Thyroid gland (tissue), 4 donors: ENCODE results near the gene PAFAH2.

ENCODE experiments used
- POLR2A ChIP-seq, 2 donors: fragments of 450-650 bp; IDR thresholded peaks; one replicate each; pipeline ENCODE4 v1.6.1; 2017; ENCODE audit warnings: antibody characterized with exemption in 2 of 2, mild to moderate bottlenecking in 2 of 2, moderate library complexity in 1 of 2
- TF ChIP-seq, protein P1 (sequence below), 6 experiments: fragments of 200-600 bp in 3 of 6; fragments of 450-650 bp in 3 of 6; sonication (generic) in 3 of 6; IDR thresholded peaks; one replicate each; pipeline ENCODE4 v1.5.1; 2016 to 2019; ENCODE audit warnings: antibody characterized with exemption in 6 of 6, mild to moderate bottlenecking in 2 of 6, inconsistent platforms in 1 of 6, moderate library complexity in 1 of 6

DNA sequence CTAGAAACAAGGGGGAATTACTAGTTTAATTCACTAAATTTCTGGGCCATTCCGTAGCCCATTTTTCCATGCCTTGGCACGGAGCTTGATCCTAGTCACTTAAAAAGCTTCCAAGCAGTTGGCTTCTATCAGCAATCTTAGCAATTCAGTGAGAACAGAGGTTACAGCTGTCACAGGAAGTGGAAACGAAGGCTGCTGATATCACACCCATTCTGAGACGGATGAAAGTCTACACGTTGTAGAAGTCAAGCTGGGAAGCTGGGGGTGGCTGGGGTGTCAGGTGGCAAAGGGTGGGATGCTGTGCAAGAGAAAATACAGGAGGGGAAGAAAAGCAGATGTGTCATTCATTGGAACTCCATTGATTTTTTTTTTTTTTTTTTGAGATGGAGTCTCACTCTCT, 79.9 kb downstream of the PAFAH2 start:
- TF ChIP-seq, protein P1, sequence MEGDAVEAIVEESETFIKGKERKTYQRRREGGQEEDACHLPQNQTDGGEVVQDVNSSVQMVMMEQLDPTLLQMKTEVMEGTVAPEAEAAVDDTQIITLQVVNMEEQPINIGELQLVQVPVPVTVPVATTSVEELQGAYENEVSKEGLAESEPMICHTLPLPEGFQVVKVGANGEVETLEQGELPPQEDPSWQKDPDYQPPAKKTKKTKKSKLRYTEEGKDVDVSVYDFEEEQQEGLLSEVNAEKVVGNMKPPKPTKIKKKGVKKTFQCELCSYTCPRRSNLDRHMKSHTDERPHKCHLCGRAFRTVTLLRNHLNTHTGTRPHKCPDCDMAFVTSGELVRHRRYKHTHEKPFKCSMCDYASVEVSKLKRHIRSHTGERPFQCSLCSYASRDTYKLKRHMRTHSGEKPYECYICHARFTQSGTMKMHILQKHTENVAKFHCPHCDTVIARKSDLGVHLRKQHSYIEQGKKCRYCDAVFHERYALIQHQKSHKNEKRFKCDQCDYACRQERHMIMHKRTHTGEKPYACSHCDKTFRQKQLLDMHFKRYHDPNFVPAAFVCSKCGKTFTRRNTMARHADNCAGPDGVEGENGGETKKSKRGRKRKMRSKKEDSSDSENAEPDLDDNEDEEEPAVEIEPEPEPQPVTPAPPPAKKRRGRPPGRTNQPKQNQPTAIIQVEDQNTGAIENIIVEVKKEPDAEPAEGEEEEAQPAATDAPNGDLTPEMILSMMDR (IDR thresholded peaks at IDR 0.05), result no peak
- no peak for TF ChIP-seq POLR2A (IDR thresholded peaks at IDR 0.05)
